Measurements from ENCODE around the gene EYS.
"Not testable (repeated sequence)": the region's sequence is repeated elsewhere in the genome, so short reads cannot be mapped to it uniquely, and the experiment has no call there.

EYS gene

GRCh38 chr6:63899550-63899949 lies 1807.5 kb downstream of the EYS start:
- Mint-ChIP-seq H3K27me3 (ENCODE audit: low read depth) (no peaks in the 10 kb centered on the region), H3K36me3 (ENCODE audit: low read depth) (no peaks in the 10 kb centered on the region), H3K9me3 (no peaks in the 10 kb centered on the region), H3K4me3 (no peak overlapping the region), H3K27ac (no peak overlapping the region), H3K4me1 (peaks cover 4% of the 10 kb centered on the region)
- TF ChIP-seq CTCF (IDR thresholded peaks at IDR 0.05; ENCODE audit: unreplicated experiment in 3 of 3): no peak

GRCh38 chr6:63897952-63898351 lies 1809.1 kb downstream of the EYS start:
- H3K9me3 Mint-ChIP-seq: no peaks in the 10 kb centered on the region
- H3K4me1 Mint-ChIP-seq: peaks cover 4% of the 10 kb centered on the region
- H3K36me3 Mint-ChIP-seq (ENCODE audit: low read depth): no peaks in the 10 kb centered on the region
- no peaks in the 10 kb centered on the region for H3K27me3 Mint-ChIP-seq (ENCODE audit: low read depth)
- H3K27ac Mint-ChIP-seq: no peak overlapping the region
- no peak for TF ChIP-seq CTCF (IDR thresholded peaks at IDR 0.05; ENCODE audit: unreplicated experiment in 3 of 3)
- no peak overlapping the region for H3K4me3 Mint-ChIP-seq

GRCh38 chr6:63897459-63897858 lies 1809.6 kb downstream of the EYS start:
- H3K27me3 Mint-ChIP-seq (ENCODE audit: low read depth): no peaks in the 10 kb centered on the region
- H3K9me3 Mint-ChIP-seq: no peaks in the 10 kb centered on the region
- TF ChIP-seq CTCF (IDR thresholded peaks at IDR 0.05; ENCODE audit: unreplicated experiment in 3 of 3): no peak
- no peak overlapping the region for H3K4me3 Mint-ChIP-seq
- peaks cover 4% of the 10 kb centered on the region for H3K4me1 Mint-ChIP-seq
- H3K27ac Mint-ChIP-seq: no peak overlapping the region
- no peaks in the 10 kb centered on the region for H3K36me3 Mint-ChIP-seq (ENCODE audit: low read depth)

- Mint-ChIP-seq H3K27ac (no peak overlapping the region), H3K27me3 (ENCODE audit: low read depth) (peaks cover 3% of the 10 kb centered on the region), H3K4me3 (no peak overlapping the region), H3K9me3 (peaks cover 16% of the 10 kb centered on the region), H3K36me3 (ENCODE audit: low read depth) (no peaks in the 10 kb centered on the region), H3K4me1 (no peaks in the 10 kb centered on the region)
- no peak for TF ChIP-seq CTCF (IDR thresholded peaks at IDR 0.05; ENCODE audit: unreplicated experiment in 3 of 3)
These were observed 1818.6 kb downstream of the EYS start for GRCh38 chr6:63888416-63888815.

GRCh38 chr6:63887804-63888203 lies 1819.2 kb downstream of the EYS start:
- not testable (repeated sequence) for H3K36me3 Mint-ChIP-seq (ENCODE audit: low read depth); H3K4me3 Mint-ChIP-seq; H3K27me3 Mint-ChIP-seq (ENCODE audit: low read depth); H3K4me1 Mint-ChIP-seq; H3K27ac Mint-ChIP-seq
- peaks cover 16% of the 10 kb centered on the region for H3K9me3 Mint-ChIP-seq

- no peak overlapping the region for H3K27ac Mint-ChIP-seq
- H3K4me3 Mint-ChIP-seq: no peak overlapping the region
- H3K27me3 Mint-ChIP-seq (ENCODE audit: low read depth): peaks cover 3% of the 10 kb centered on the region
- no peak for TF ChIP-seq CTCF (IDR thresholded peaks at IDR 0.05; ENCODE audit: unreplicated experiment in 3 of 3)
- H3K4me1 Mint-ChIP-seq: no peaks in the 10 kb centered on the region
- H3K9me3 Mint-ChIP-seq: peaks cover 16% of the 10 kb centered on the region
- H3K36me3 Mint-ChIP-seq (ENCODE audit: low read depth): no peaks in the 10 kb centered on the region
These were observed 1819.8 kb downstream of the EYS start for GRCh38 chr6:63887002-63887751.

All from nephron (organoid).